Prostate gland (tissue), 2 donors: ENCODE measurements around the gene TAF6. TPM values are rescaled to one million over a fixed set of nuclear protein-coding genes. Genes with fewer than 3 reads are reported as not detected.

Experiments
- DNase-seq: peaks from one replicate; pipeline ENCODE4 v3.0.0-alpha.2; 2019; ENCODE audit warnings: low spot score
- H3K27ac ChIP-seq, 2 donors: fragments of 200-600 bp; sonication (generic); 2 replicates each; pipeline ENCODE4 v1.5.1; 2017 to 2019
- H3K27me3 ChIP-seq: fragments of 200-600 bp; sonication (generic); replicated peaks from 2 replicates; pipeline ENCODE4 v1.5.1; 2019; ENCODE audit not compliant: insufficient read depth
- H3K36me3 ChIP-seq, 2 donors: fragments of 200-600 bp; sonication (generic); 1 replicate in 1 of 2; 2 replicates in 1 of 2; pipeline versions ENCODE4 v1.5.1 to v1.8.1; 2017 to 2019
- H3K4me1 ChIP-seq: fragments of 200-600 bp; sonication (generic); replicated peaks from 2 replicates; pipeline ENCODE4 v1.5.1; 2019
- H3K4me3 ChIP-seq, 2 donors: fragments of 200-600 bp; sonication (generic); 2 replicates each; pipeline ENCODE4 v1.5.1; 2017 to 2019
- H3K9me3 ChIP-seq: fragments of 200-600 bp; sonication (generic); 2 replicates; pipeline ENCODE4 v1.5.1; 2017
- CTCF ChIP-seq, 4 experiments: fragments of 200-600 bp in 2 of 4; fragments of 450-650 bp in 2 of 4; sonication (generic) in 2 of 4; IDR thresholded peaks; 1 replicate in 3 of 4; 2 replicates in 1 of 4; pipeline ENCODE4 v1.5.1; 2016 to 2019; ENCODE audit warnings: antibody characterized with exemption in 4 of 4, mild to moderate bottlenecking in 2 of 4, moderate library complexity in 2 of 4
- POLR2A ChIP-seq: fragments of 450-650 bp; IDR thresholded peaks from one replicate; pipeline ENCODE4 v1.6.1; 2016; ENCODE audit warnings: antibody characterized with exemption, mild to moderate bottlenecking
- POLR2AphosphoS5 ChIP-seq: sonication (generic); formaldehyde crosslinking; IDR thresholded peaks from one replicate; pipeline ENCODE4 v1.6.1; 2017; ENCODE audit warnings: antibody characterized with exemption
- WGBS: methylation state at CpG from one replicate; pipeline ENCODE4 v1.1.5; 2018; 5-methylcytosine and 5-hydroxymethylcytosine counted together
- intact Hi-C: fragments of 100-400 bp; cut with DNase I; formaldehyde crosslinking; loops from one replicate; pipeline ENCODE4 v1.14.2; 2022
- total RNA-seq, 2 donors: library from RNA; depleted of rRNA; stranded (reverse); fragments of >200 nt; gene quantifications; one replicate each; pipeline ENCODE4 v1.1.0, GENCODE V29; 2016

The TAF6 gene
- total RNA-seq, 2 donors from 2014 or later, result 68.3 to 79.8 TPM

GRCh38 chr7:100142461-100142860, 23.3 kb upstream of the TAF6 start:
- no peak for TF ChIP-seq POLR2AphosphoS5
- TF ChIP-seq CTCF (IDR thresholded peaks at IDR 0.05), result no peak
- no peak for TF ChIP-seq POLR2A
- Histone ChIP-seq H3K4me1 (no peaks in the 10 kb centered on the region), H3K27ac (no peak overlapping the region), H3K9me3 (no peaks in the 10 kb centered on the region), H3K4me3 (no peak overlapping the region), H3K27me3 (no peaks in the 10 kb centered on the region), H3K36me3 (no peaks in the 10 kb centered on the region)
- intact Hi-C loops, result no loop called here
- no peak for DNase-seq
- WGBS, result 97% methylated on average over 3 of the region's 3 CpGs

GRCh38 chr7:100141555-100141949, 22.4 kb upstream of the TAF6 start:
- H3K4me3 ChIP-seq, result no peak overlapping the region
- H3K36me3 ChIP-seq, result no peaks in the 10 kb centered on the region
- H3K27me3 ChIP-seq, result no peaks in the 10 kb centered on the region
- no peak overlapping the region for H3K27ac ChIP-seq
- no peak for DNase-seq
- no peaks in the 10 kb centered on the region for H3K9me3 ChIP-seq
- H3K4me1 ChIP-seq, result no peaks in the 10 kb centered on the region
- intact Hi-C loops, result no loop called here
- no peak for TF ChIP-seq CTCF (IDR thresholded peaks at IDR 0.05)
- no peak for TF ChIP-seq POLR2A
- peak; percentile 29 for TF ChIP-seq POLR2AphosphoS5
- 58% methylated on average over 3 of the region's 3 CpGs for WGBS

- H3K27ac ChIP-seq, result no peak overlapping the region
These were observed 18.9 kb upstream of the TAF6 start for GRCh38 chr7:100137851-100138760.

GRCh38 chr7:100132697-100133151, 13.6 kb upstream of the TAF6 start:
- no peaks in the 10 kb centered on the region for H3K9me3 ChIP-seq
- H3K27me3 ChIP-seq, result no peaks in the 10 kb centered on the region
- intact Hi-C loops, result loop anchor here (5.0 kb wide), 1 partner anchor 90 kb away; no protein-coding TSS in a partner anchor
- no peak overlapping the region for H3K4me3 ChIP-seq
- peak; percentile 44 for DNase-seq
- TF ChIP-seq POLR2A (no peak), CTCF (IDR thresholded peaks at IDR 0.05) (peak; percentile 37 to 85 (median 78)), POLR2AphosphoS5 (peak; percentile 20)
- H3K27ac ChIP-seq, result no peak overlapping the region
- H3K36me3 ChIP-seq, result no peaks in the 10 kb centered on the region
- no peaks in the 10 kb centered on the region for H3K4me1 ChIP-seq
- 20% methylated on average over 3 of the region's 3 CpGs for WGBS

More at GRCh38 chr7:100137851-100138760, 18.9 kb upstream of the TAF6 start:
- Histone ChIP-seq H3K4me1 (no peaks in the 10 kb centered on the region), H3K36me3 (no peaks in the 10 kb centered on the region), H3K27me3 (no peaks in the 10 kb centered on the region), H3K9me3 (no peaks in the 10 kb centered on the region), H3K4me3 (no peak overlapping the region)
- DNase-seq, result no peak
- intact Hi-C loops, result no loop called here
- TF ChIP-seq POLR2A (no peak), CTCF (IDR thresholded peaks at IDR 0.05) (no peak), POLR2AphosphoS5 (no peak)
- WGBS, result 77% methylated on average over 13 of the region's 13 CpGs

GRCh38 chr7:100132126-100132525, 13.0 kb upstream of the TAF6 start:
- H3K27ac ChIP-seq, result no peak overlapping the region
- DNase-seq, result no peak
- no peak overlapping the region for H3K4me3 ChIP-seq
- H3K9me3 ChIP-seq, result no peaks in the 10 kb centered on the region
- TF ChIP-seq POLR2A (no peak), CTCF (IDR thresholded peaks at IDR 0.05) (no peak), POLR2AphosphoS5 (no peak)
- no peaks in the 10 kb centered on the region for H3K4me1 ChIP-seq
- no peaks in the 10 kb centered on the region for H3K27me3 ChIP-seq
- no peaks in the 10 kb centered on the region for H3K36me3 ChIP-seq
- intact Hi-C loops, result loop anchor here (5.0 kb wide), 1 partner anchor 90 kb away; no protein-coding TSS in a partner anchor
- WGBS, result 70% methylated on average over 7 of the region's 7 CpGs
